HK-2 (cell line): ENCODE results near the gene M1AP.

Source experiments
- DNase-seq: peaks from one replicate; pipeline ENCODE4 v3.0.0-alpha.2; 2018; ENCODE audit not compliant: unreplicated experiment

The M1AP gene

GRCh38 chr2:74593826-74594772, 54.0 kb downstream of the M1AP start:
- no peak for DNase-seq

- no peak for DNase-seq
Observed at GRCh38 chr2:74588664-74589063, 59.5 kb downstream of the M1AP start.

- DNase-seq, result peak; percentile 49
Observed at GRCh38 chr2:74587664-74588277, 60.4 kb downstream of the M1AP start.

- no peak for DNase-seq
Observed at GRCh38 chr2:74585406-74586185, 62.5 kb downstream of the M1AP start.

GRCh38 chr2:74584088-74584645, 64.0 kb downstream of the M1AP start:
- DNase-seq, result no peak

GRCh38 chr2:74583504-74583903, 64.6 kb downstream of the M1AP start:
- DNase-seq, result no peak

GRCh38 chr2:74582184-74582583, 65.9 kb downstream of the M1AP start:
- no peak for DNase-seq

- no peak for DNase-seq
Observed at GRCh38 chr2:74581463-74581862, 66.7 kb downstream of the M1AP start.

- DNase-seq, result no peak
Observed at GRCh38 chr2:74578408-74578807, 69.7 kb downstream of the M1AP start.

GRCh38 chr2:74577448-74577847, 70.7 kb downstream of the M1AP start:
- DNase-seq, result no peak

- DNase-seq, result no peak
Observed at GRCh38 chr2:74576863-74577229, 71.3 kb downstream of the M1AP start.

- no peak for DNase-seq
Observed at GRCh38 chr2:74576211-74576862, 71.8 kb downstream of the M1AP start.

- no peak for DNase-seq
Observed at GRCh38 chr2:74575320-74575719, 72.8 kb downstream of the M1AP start.

GRCh38 chr2:74573747-74574562, 74.2 kb downstream of the M1AP start:
- DNase-seq, result no peak

GRCh38 chr2:74572178-74572925, 75.8 kb downstream of the M1AP start:
- no peak for DNase-seq

GRCh38 chr2:74571058-74571457, 77.1 kb downstream of the M1AP start:
- no peak for DNase-seq

- no peak for DNase-seq
Observed at GRCh38 chr2:74569686-74570085, 78.4 kb downstream of the M1AP start.

- no peak for DNase-seq
Observed at GRCh38 chr2:74567881-74568280, 80.2 kb downstream of the M1AP start.

GRCh38 chr2:74566754-74567085, 81.4 kb downstream of the M1AP start:
- no peak for DNase-seq

GRCh38 chr2:74566076-74566753, 81.9 kb downstream of the M1AP start:
- DNase-seq, result no peak
